WTC11 (cell line): Measurements from ENCODE around the gene PSMD6. TPM values are rescaled to one million over a fixed set of nuclear protein-coding genes. Genes with fewer than 3 reads are reported as not detected.

Source experiments
- ATAC-seq: fragments of 200-7000 bp; cut with Tn5 transposase; 2 replicates; pipeline ENCODE4 v1.10.0; 2021; ENCODE audit warnings: mild to moderate bottlenecking, moderate library complexity
- CTCF ChIA-PET: fragments of 300-600 bp; sonication (Branson Sonifier 250); formaldehyde crosslinking; loops from one replicate; lab custom pipeline; 2021; ENCODE audit warnings: antibody characterized with exemption; lab: Charles Lee
- POLR2A ChIA-PET: fragments of 350-600 bp; sonication (Branson Sonifier 250); formaldehyde crosslinking; loops from one replicate; lab custom pipeline; 2021; ENCODE audit warnings: antibody characterized with exemption; lab: Charles Lee
- DNase-seq: peaks from one replicate; pipeline ENCODE4 v3.0.0; 2021; ENCODE audit warnings: low spot score
- H3K27ac Mint-ChIP-seq: 2 replicates; pipeline ENCODE4 v1.8.0; 2021; ENCODE audit warnings: mixed read lengths
- H3K27me3 Mint-ChIP-seq: 2 replicates; pipeline ENCODE4 v1.8.0; 2021; ENCODE audit warnings: low read depth, mild to moderate bottlenecking, moderate library complexity, mixed read lengths
- H3K36me3 Mint-ChIP-seq: 2 replicates; pipeline ENCODE4 v1.8.0; 2021; ENCODE audit warnings: mixed read lengths
- H3K4me1 Mint-ChIP-seq: 2 replicates; pipeline ENCODE4 v1.8.0; 2022; ENCODE audit warnings: mixed read lengths
- H3K4me3 Mint-ChIP-seq: 2 replicates; pipeline ENCODE4 v1.8.0; 2021; ENCODE audit warnings: mild to moderate bottlenecking, moderate library complexity, mixed read lengths
- H3K9me3 Mint-ChIP-seq: 2 replicates; pipeline ENCODE4 v1.8.0; 2021; ENCODE audit warnings: mixed read lengths
- CREM ChIP-seq: sonication (generic); formaldehyde crosslinking; IDR thresholded peaks from 2 replicates; pipeline ENCODE4 v1.8.1; 2022; ENCODE audit warnings: mild to moderate bottlenecking, missing genetic modification reagents, moderate library complexity
- FOXP1 ChIP-seq: sonication (generic); formaldehyde crosslinking; IDR thresholded peaks from 2 replicates; pipeline ENCODE4 v1.8.0; 2022; ENCODE audit warnings: missing genetic modification reagents, mild to moderate bottlenecking, moderate library complexity, borderline replicate concordance
- HMGA2 ChIP-seq: fragments of 250-450 bp; sonication (Bioruptor Pico); IDR thresholded peaks from 2 replicates; pipeline ENCODE4 v1.4.0; 2021; ENCODE audit warnings: mild to moderate bottlenecking, moderate library complexity
- IRF1 ChIP-seq: sonication (generic); formaldehyde crosslinking; IDR thresholded peaks from 2 replicates; pipeline ENCODE4 v1.8.0; 2023; ENCODE audit warnings: missing genetic modification reagents
- IRF2 ChIP-seq: sonication (generic); formaldehyde crosslinking; IDR thresholded peaks from 2 replicates; pipeline ENCODE4 v1.8.0; 2022; ENCODE audit warnings: low read depth, missing genetic modification reagents, borderline replicate concordance
- KAT7 ChIP-seq: sonication (generic); formaldehyde crosslinking; IDR thresholded peaks from 2 replicates; pipeline ENCODE4 v1.8.1; 2023; ENCODE audit warnings: missing genetic modification reagents, mild to moderate bottlenecking, borderline replicate concordance
- MLX ChIP-seq: sonication (generic); formaldehyde crosslinking; IDR thresholded peaks from 2 replicates; pipeline ENCODE4 v1.8.1; 2023; ENCODE audit warnings: mild to moderate bottlenecking, missing genetic modification reagents, moderate library complexity
- NR3C1 ChIP-seq: sonication (generic); formaldehyde crosslinking; conservative IDR thresholded peaks from 2 replicates; pipeline ENCODE4 v1.8.1; 2023; ENCODE audit warnings: low read depth, mild to moderate bottlenecking, missing genetic modification reagents
- PRDM15 ChIP-seq: sonication (generic); formaldehyde crosslinking; IDR thresholded peaks from 2 replicates; pipeline ENCODE4 v1.8.0; 2022; ENCODE audit warnings: missing genetic modification reagents
- PRRX2 ChIP-seq: fragments of 250-450 bp; sonication (Bioruptor Pico); IDR thresholded peaks from 2 replicates; pipeline ENCODE4 v1.8.0; 2021; ENCODE audit warnings: mild to moderate bottlenecking
- TP53 ChIP-seq: sonication (generic); formaldehyde crosslinking; IDR thresholded peaks from 2 replicates; pipeline ENCODE4 v1.8.1; 2023; ENCODE audit warnings: mild to moderate bottlenecking, missing genetic modification reagents
- ZBTB21 ChIP-seq: sonication (generic); formaldehyde crosslinking; IDR thresholded peaks from 2 replicates; pipeline ENCODE4 v1.8.1; 2023; ENCODE audit warnings: mild to moderate bottlenecking, missing genetic modification reagents, borderline replicate concordance
- ZMAT4 ChIP-seq: fragments of 250-450 bp; sonication (Bioruptor Pico); IDR thresholded peaks from 2 replicates; pipeline ENCODE4 v1.9.0; 2021; ENCODE audit warnings: mild to moderate bottlenecking
- ZNF121 ChIP-seq: sonication (generic); formaldehyde crosslinking; IDR thresholded peaks from 2 replicates; pipeline ENCODE4 v1.8.0; 2023; ENCODE audit warnings: missing genetic modification reagents
- ZNF263 ChIP-seq: sonication (generic); formaldehyde crosslinking; IDR thresholded peaks from 2 replicates; pipeline ENCODE4 v1.8.1; 2022; ENCODE audit warnings: low read depth, mild to moderate bottlenecking, moderate library complexity, missing genetic modification reagents
- ZNF281 ChIP-seq: sonication (generic); formaldehyde crosslinking; IDR thresholded peaks from 2 replicates; pipeline ENCODE4 v1.8.0; 2023; ENCODE audit warnings: mild to moderate bottlenecking, missing genetic modification reagents
- ZNF416 ChIP-seq: fragments of 250-450 bp; sonication (Bioruptor Pico); IDR thresholded peaks from 2 replicates; pipeline ENCODE4 v1.9.0; 2021; ENCODE audit warnings: mild to moderate bottlenecking, inconsistent platforms
- ZNF532 ChIP-seq: fragments of 250-450 bp; sonication (Bioruptor Pico); IDR thresholded peaks from 2 replicates; pipeline ENCODE4 v1.9.0; 2021; ENCODE audit warnings: mild to moderate bottlenecking, borderline replicate concordance
- total RNA-seq: library from RNA; stranded (reverse); gene quantifications from 3 replicates; pipeline ENCODE4 v1.2.3, GENCODE V29; 2021
- TF ChIP-seq, protein P1 (sequence below): fragments of 250-450 bp; sonication (Bioruptor Pico); IDR thresholded peaks from 2 replicates; pipeline ENCODE4 v1.8.0; 2021; ENCODE audit warnings: mild to moderate bottlenecking
- TF ChIP-seq, protein P2 (sequence below): sonication (generic); formaldehyde crosslinking; IDR thresholded peaks from 2 replicates; pipeline ENCODE4 v1.8.1; 2023; ENCODE audit warnings: mild to moderate bottlenecking, missing genetic modification reagents, moderate library complexity

Gene PSMD6
- total RNA-seq, 1 experiment from 2014 or later, result 105 TPM

DNA sequence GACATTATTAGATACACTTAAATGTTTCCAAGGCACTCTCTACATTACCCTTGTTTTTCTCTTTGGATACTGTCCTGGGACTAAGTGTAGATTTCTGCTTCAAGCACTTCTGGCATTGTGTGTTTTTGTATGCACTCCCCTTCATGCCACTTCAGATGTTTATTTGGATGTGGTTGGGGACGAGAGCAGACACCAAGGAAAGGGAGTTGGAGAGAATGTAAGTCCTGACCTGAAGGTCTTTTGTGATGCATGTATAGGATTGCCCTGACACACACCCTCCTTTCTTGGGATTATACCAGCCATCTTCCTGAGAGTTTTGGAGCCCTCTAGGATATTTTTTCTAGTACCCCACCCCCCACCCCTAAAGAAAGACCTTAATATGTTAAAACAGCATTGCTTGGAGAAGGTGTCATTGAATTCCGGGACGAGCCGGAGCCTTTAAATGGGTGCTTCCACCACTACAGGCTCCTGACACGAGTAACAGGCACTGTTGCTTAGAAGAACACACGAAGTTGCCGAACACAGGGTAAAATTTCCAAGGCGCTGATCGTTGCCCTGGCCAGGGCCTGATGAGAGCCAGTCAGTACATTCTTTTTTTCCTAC, 22.7 kb downstream of the PSMD6 start:
- CTCF ChIA-PET, result no interaction called here

More for the DNA sequence above, 22.7 kb downstream of the PSMD6 start:
- H3K27me3 Mint-ChIP-seq, result no peaks in the 10 kb centered on the region
- H3K9me3 Mint-ChIP-seq, result no peaks in the 10 kb centered on the region
- H3K4me3 Mint-ChIP-seq, result no peak overlapping the region; the same call in 1 of the 2 replicates
- no peak for TF ChIP-seq MLX (CRISPR knock-in tag)
- TF ChIP-seq PRDM15 (CRISPR knock-in tag), result no peak
- no peak for TF ChIP-seq ZMAT4 (CRISPR knock-in tag)
- TF ChIP-seq, protein P1, sequence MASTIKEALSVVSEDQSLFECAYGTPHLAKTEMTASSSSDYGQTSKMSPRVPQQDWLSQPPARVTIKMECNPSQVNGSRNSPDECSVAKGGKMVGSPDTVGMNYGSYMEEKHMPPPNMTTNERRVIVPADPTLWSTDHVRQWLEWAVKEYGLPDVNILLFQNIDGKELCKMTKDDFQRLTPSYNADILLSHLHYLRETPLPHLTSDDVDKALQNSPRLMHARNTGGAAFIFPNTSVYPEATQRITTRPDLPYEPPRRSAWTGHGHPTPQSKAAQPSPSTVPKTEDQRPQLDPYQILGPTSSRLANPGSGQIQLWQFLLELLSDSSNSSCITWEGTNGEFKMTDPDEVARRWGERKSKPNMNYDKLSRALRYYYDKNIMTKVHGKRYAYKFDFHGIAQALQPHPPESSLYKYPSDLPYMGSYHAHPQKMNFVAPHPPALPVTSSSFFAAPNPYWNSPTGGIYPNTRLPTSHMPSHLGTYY (CRISPR knock-in tag), result no peak
- TF ChIP-seq PRRX2 (CRISPR knock-in tag), result no peak
- TF ChIP-seq ZNF281 (CRISPR knock-in tag), result no peak
- TF ChIP-seq, protein P2, sequence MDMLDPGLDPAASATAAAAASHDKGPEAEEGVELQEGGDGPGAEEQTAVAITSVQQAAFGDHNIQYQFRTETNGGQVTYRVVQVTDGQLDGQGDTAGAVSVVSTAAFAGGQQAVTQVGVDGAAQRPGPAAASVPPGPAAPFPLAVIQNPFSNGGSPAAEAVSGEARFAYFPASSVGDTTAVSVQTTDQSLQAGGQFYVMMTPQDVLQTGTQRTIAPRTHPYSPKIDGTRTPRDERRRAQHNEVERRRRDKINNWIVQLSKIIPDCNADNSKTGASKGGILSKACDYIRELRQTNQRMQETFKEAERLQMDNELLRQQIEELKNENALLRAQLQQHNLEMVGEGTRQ (CRISPR knock-in tag), result no peak
- TF ChIP-seq FOXP1 (CRISPR knock-in tag), result no peak
- no peak for TF ChIP-seq KAT7 (CRISPR knock-in tag)
- no peak for TF ChIP-seq IRF2 (CRISPR knock-in tag)
- TF ChIP-seq ZBTB21 (CRISPR knock-in tag), result no peak
- no peak for TF ChIP-seq ZNF121
- TF ChIP-seq ZNF532 (CRISPR knock-in tag), result no peak
- TF ChIP-seq HMGA2 (CRISPR knock-in tag), result no peak
- TF ChIP-seq IRF1 (CRISPR knock-in tag), result no peak
- no peak for TF ChIP-seq ZNF263 (CRISPR knock-in tag)
- TF ChIP-seq TP53, result no peak
- no peak for TF ChIP-seq ZNF416 (CRISPR knock-in tag)
- no peak for TF ChIP-seq NR3C1 (CRISPR knock-in tag)
- TF ChIP-seq CREM (CRISPR knock-in tag), result no peak
- H3K27ac Mint-ChIP-seq, result peak overlapping the region; percentile 94
- H3K36me3 Mint-ChIP-seq, result peaks cover 21% of the 10 kb centered on the region
- ATAC-seq (peak; percentile 86), DNase-seq (no peak)
- H3K4me1 Mint-ChIP-seq, result peaks cover 23% of the 10 kb centered on the region
- POLR2A ChIA-PET, result no interaction called here
